ENCODE measurements around the gene SULT4A1. TPM values are rescaled to one million over a fixed set of nuclear protein-coding genes. Genes with fewer than 3 reads are reported as not detected.

The SULT4A1 gene
- total RNA-seq, 2 donors from 2014 or later: not detected

GRCh38 chr22:43847376-43848289 is 14.7 kb downstream of the SULT4A1 start:
- DNase-seq (ENCODE audit: low spot score) (no peak), ATAC-seq (ENCODE audit: insufficient number of reproducible peaks, low FRiP score, low read depth) (no peak)
- Histone ChIP-seq H3K4me3 (no peak overlapping the region), H3K36me3 (no peaks in the 10 kb centered on the region), H3K4me1 (ENCODE audit: control insufficient read depth in 1 of 2, low read depth in 2 of 2) (no peaks in the 10 kb centered on the region), H3K27me3 (replicated peaks; ENCODE audit: insufficient read depth) (no peaks in the 10 kb centered on the region), H3K9me3 (no peaks in the 10 kb centered on the region), H3K27ac (no peak overlapping the region)
- TF ChIP-seq CTCF (IDR thresholded peaks at IDR 0.05): no peak

- Histone ChIP-seq H3K4me3 (no peak overlapping the region), H3K27ac (no peak overlapping the region), H3K36me3 (no peaks in the 10 kb centered on the region), H3K27me3 (replicated peaks; ENCODE audit: insufficient read depth) (no peaks in the 10 kb centered on the region), H3K4me1 (ENCODE audit: control insufficient read depth in 1 of 2, low read depth in 2 of 2) (no peaks in the 10 kb centered on the region), H3K9me3 (no peaks in the 10 kb centered on the region)
- no peak for ATAC-seq (ENCODE audit: insufficient number of reproducible peaks, low FRiP score, low read depth)
- no peak for DNase-seq (ENCODE audit: low spot score)
- TF ChIP-seq CTCF (IDR thresholded peaks at IDR 0.05): no peak
Observed at GRCh38 chr22:43846966-43847365, 15.3 kb downstream of the SULT4A1 start.

GRCh38 chr22:43845981-43846380 is 16.3 kb downstream of the SULT4A1 start:
- DNase-seq (ENCODE audit: low spot score): no peak
- H3K27me3 ChIP-seq (replicated peaks; ENCODE audit: insufficient read depth): no peaks in the 10 kb centered on the region

GRCh38 chr22:43844560-43845545 is 17.5 kb downstream of the SULT4A1 start:
- H3K27me3 ChIP-seq (replicated peaks; ENCODE audit: insufficient read depth): no peaks in the 10 kb centered on the region
- H3K36me3 ChIP-seq: no peaks in the 10 kb centered on the region
- ATAC-seq (ENCODE audit: insufficient number of reproducible peaks, low FRiP score, low read depth) (no peak), DNase-seq (ENCODE audit: low spot score) (no peak)
- no peak overlapping the region for H3K4me3 ChIP-seq
- no peak for TF ChIP-seq CTCF (IDR thresholded peaks at IDR 0.05)
- H3K4me1 ChIP-seq (ENCODE audit: control insufficient read depth in 1 of 2, low read depth in 2 of 2): no peaks in the 10 kb centered on the region
- H3K9me3 ChIP-seq: no peaks in the 10 kb centered on the region
- no peak overlapping the region for H3K27ac ChIP-seq

More at GRCh38 chr22:43845981-43846380, 16.3 kb downstream of the SULT4A1 start:
- Histone ChIP-seq H3K4me1 (ENCODE audit: control insufficient read depth in 1 of 2, low read depth in 2 of 2) (no peaks in the 10 kb centered on the region), H3K36me3 (no peaks in the 10 kb centered on the region), H3K27ac (no peak overlapping the region), H3K9me3 (no peaks in the 10 kb centered on the region), H3K4me3 (no peak overlapping the region)
- no peak for TF ChIP-seq CTCF (IDR thresholded peaks at IDR 0.05)
- no peak for ATAC-seq (ENCODE audit: insufficient number of reproducible peaks, low FRiP score, low read depth)
